Panc1 (cell line): Measurements from ENCODE around the gene TMOD1. TPM values are rescaled to one million over a fixed set of nuclear protein-coding genes. Genes with fewer than 3 reads are reported as not detected.

Source experiments
- ATAC-seq: fragments of 200-7000 bp; cut with Tn5 transposase; 2 replicates; pipeline ENCODE4 v1.9.1; 2020; ENCODE audit warnings: mild to moderate bottlenecking, moderate library complexity
- BruUV-seq: library from RNA; stranded (reverse); fragments of 400-500 nt; replicated peaks from 2 replicates; lab custom pipeline; 2021; lab: Mats Ljungman, UMichigan
- CTCF ChIA-PET: fragments of 300-600 bp; sonication (Branson Sonifier 250); formaldehyde crosslinking; loops from one replicate; lab custom pipeline; 2022; ENCODE audit warnings: antibody characterized with exemption; lab: Charles Lee
- POLR2A ChIA-PET: fragments of 300-600 bp; sonication (Branson Sonifier 250); formaldehyde crosslinking; loops from one replicate; lab custom pipeline; 2022; ENCODE audit warnings: antibody characterized with exemption; lab: Charles Lee
- DNase-seq: peaks from one replicate; pipeline ENCODE4 v3.0.0-alpha.2; 2010; ENCODE audit warnings: low read depth, low spot score
- H3K27ac ChIP-seq: 2 replicates; pipeline ENCODE4 v1.5.1; 2011; ENCODE audit warnings: mild to moderate bottlenecking, low read length, inconsistent platforms
- H3K27me3 ChIP-seq: fragments of 200-500 bp; sonication (Bioruptor generic); 2 replicates; pipeline ENCODE4 v1.6.0; 2014; ENCODE audit warnings: low read length, inconsistent platforms; ENCODE audit not compliant: control insufficient read depth, insufficient read depth
- H3K36me3 ChIP-seq: fragments of 200-500 bp; sonication (Bioruptor generic); 2 replicates; pipeline ENCODE4 v1.5.1; 2014; ENCODE audit warnings: inconsistent platforms, mild to moderate bottlenecking, low read length, moderate library complexity; ENCODE audit not compliant: control insufficient read depth, insufficient read depth
- H3K4me1 ChIP-seq: 2 replicates; pipeline ENCODE4 v1.5.1; 2011; ENCODE audit warnings: inconsistent platforms, mild to moderate bottlenecking, low read length, moderate library complexity; ENCODE audit not compliant: control insufficient read depth, insufficient read depth
- H3K4me3 ChIP-seq, 2 experiments: 2 replicates each; pipeline ENCODE4 v1.5.1; 2011 to 2012; ENCODE audit warnings: low read depth in 2 of 2, low read length in 2 of 2, mild to moderate bottlenecking in 2 of 2, inconsistent platforms in 1 of 2, moderate library complexity in 1 of 2
- H3K9me3 ChIP-seq: fragments of 200-500 bp; sonication (Bioruptor generic); 2 replicates; pipeline ENCODE4 v1.5.1; 2014; ENCODE audit warnings: low read depth, mild to moderate bottlenecking, inconsistent platforms, low read length, moderate library complexity; ENCODE audit not compliant: control insufficient read depth, insufficient read depth
- POLR2AphosphoS5 ChIP-seq: IDR thresholded peaks from 2 replicates; pipeline ENCODE4 v1.6.1; 2012; ENCODE audit warnings: mild to moderate bottlenecking, low read depth, low read length, moderate library complexity
- SIN3A ChIP-seq: IDR thresholded peaks from 2 replicates; pipeline ENCODE4 v1.6.1; 2012; ENCODE audit warnings: low read depth, mild to moderate bottlenecking, low read length, moderate library complexity, borderline replicate concordance; ENCODE audit not compliant: insufficient read depth
- TCF7L2 ChIP-seq: IDR thresholded peaks from 2 replicates; pipeline ENCODE4 v1.6.1; 2011; ENCODE audit warnings: mild to moderate bottlenecking, low read depth, low read length, inconsistent platforms
- in situ Hi-C: cut with HindIII; loops from 2 replicates; pipeline ENCODE4 v1.10.0; 2016; ENCODE audit warnings: low sequenced_read_pairs, low pct_unique_long_range_greater_than_20kb
- intact Hi-C: fragments of 100-400 bp; cut with micrococcal nuclease; formaldehyde crosslinking; loops from one replicate; pipeline ENCODE4 v1.10.0; 2022; ENCODE audit not compliant: unreplicated experiment
- total RNA-seq: library from RNA; stranded (reverse); gene quantifications from one replicate; pipeline ENCODE4 v1.2.1, GENCODE V29; 2021; ENCODE audit not compliant: unreplicated experiment
- TF ChIP-seq, protein P1 (sequence below), 2 experiments: IDR thresholded peaks; 2 replicates each; pipeline ENCODE4 v1.6.1; 2011 to 2012; ENCODE audit warnings: low read depth in 2 of 2, control low read depth in 1 of 2, low read length in 1 of 2, mild to moderate bottlenecking in 1 of 2, moderate library complexity in 1 of 2; ENCODE audit not compliant: insufficient read depth in 1 of 2
- TF ChIP-seq, protein P2 (sequence below): fragments of 450-650 bp; IDR thresholded peaks from 2 replicates; pipeline ENCODE4 v1.5.1; 2017; ENCODE audit warnings: mild to moderate bottlenecking

The TMOD1 gene
- total RNA-seq, 1 experiment from 2014 or later, result 1.4 TPM

DNA sequence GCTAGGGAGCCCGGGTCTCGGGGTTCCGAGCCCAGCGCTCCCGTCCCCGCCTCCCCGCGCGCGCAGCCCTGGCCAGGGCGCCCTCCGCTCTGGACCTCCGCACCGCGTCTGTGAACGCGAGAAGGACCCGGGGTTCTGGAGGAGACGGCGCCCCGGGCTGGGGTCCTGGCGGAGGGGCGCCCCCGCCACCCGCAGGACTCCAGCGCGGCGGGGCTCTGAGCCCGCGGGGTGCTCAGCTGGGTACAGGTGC is 431 bp downstream of the TMOD1 start:
- intact Hi-C loops, result no loop called here
- DNase-seq (no peak), ATAC-seq (no peak; the same call in 1 of the 2 replicates)
- no peaks in the 10 kb centered on the region for H3K4me1 ChIP-seq
- H3K27ac ChIP-seq, result no peak overlapping the region
- H3K27me3 ChIP-seq, result peaks cover 5% of the 10 kb centered on the region
- ChIA-PET POLR2A (no interaction called here), CTCF (no interaction called here)
- H3K4me3 ChIP-seq, result peak overlapping the region; percentile 44 to 46
- in situ Hi-C loops, result no loop called here
- H3K9me3 ChIP-seq, result no peaks in the 10 kb centered on the region
- TF ChIP-seq SIN3A (no peak), POLR2AphosphoS5 (no peak), TCF7L2 (no peak)
- TF ChIP-seq, protein P1, sequence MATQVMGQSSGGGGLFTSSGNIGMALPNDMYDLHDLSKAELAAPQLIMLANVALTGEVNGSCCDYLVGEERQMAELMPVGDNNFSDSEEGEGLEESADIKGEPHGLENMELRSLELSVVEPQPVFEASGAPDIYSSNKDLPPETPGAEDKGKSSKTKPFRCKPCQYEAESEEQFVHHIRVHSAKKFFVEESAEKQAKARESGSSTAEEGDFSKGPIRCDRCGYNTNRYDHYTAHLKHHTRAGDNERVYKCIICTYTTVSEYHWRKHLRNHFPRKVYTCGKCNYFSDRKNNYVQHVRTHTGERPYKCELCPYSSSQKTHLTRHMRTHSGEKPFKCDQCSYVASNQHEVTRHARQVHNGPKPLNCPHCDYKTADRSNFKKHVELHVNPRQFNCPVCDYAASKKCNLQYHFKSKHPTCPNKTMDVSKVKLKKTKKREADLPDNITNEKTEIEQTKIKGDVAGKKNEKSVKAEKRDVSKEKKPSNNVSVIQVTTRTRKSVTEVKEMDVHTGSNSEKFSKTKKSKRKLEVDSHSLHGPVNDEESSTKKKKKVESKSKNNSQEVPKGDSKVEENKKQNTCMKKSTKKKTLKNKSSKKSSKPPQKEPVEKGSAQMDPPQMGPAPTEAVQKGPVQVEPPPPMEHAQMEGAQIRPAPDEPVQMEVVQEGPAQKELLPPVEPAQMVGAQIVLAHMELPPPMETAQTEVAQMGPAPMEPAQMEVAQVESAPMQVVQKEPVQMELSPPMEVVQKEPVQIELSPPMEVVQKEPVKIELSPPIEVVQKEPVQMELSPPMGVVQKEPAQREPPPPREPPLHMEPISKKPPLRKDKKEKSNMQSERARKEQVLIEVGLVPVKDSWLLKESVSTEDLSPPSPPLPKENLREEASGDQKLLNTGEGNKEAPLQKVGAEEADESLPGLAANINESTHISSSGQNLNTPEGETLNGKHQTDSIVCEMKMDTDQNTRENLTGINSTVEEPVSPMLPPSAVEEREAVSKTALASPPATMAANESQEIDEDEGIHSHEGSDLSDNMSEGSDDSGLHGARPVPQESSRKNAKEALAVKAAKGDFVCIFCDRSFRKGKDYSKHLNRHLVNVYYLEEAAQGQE (IDR thresholded peaks at IDR 0.05; ENCODE audit: insufficient read depth in 1 of 2, low read depth in 2 of 2, low read length in 1 of 2), result no peak
- TF ChIP-seq, protein P2, sequence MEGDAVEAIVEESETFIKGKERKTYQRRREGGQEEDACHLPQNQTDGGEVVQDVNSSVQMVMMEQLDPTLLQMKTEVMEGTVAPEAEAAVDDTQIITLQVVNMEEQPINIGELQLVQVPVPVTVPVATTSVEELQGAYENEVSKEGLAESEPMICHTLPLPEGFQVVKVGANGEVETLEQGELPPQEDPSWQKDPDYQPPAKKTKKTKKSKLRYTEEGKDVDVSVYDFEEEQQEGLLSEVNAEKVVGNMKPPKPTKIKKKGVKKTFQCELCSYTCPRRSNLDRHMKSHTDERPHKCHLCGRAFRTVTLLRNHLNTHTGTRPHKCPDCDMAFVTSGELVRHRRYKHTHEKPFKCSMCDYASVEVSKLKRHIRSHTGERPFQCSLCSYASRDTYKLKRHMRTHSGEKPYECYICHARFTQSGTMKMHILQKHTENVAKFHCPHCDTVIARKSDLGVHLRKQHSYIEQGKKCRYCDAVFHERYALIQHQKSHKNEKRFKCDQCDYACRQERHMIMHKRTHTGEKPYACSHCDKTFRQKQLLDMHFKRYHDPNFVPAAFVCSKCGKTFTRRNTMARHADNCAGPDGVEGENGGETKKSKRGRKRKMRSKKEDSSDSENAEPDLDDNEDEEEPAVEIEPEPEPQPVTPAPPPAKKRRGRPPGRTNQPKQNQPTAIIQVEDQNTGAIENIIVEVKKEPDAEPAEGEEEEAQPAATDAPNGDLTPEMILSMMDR, result no peak
- BruUV-seq, result no TSS peak
- peaks cover 3% of the 10 kb centered on the region; the same call in 1 of the 2 replicates for H3K36me3 ChIP-seq

DNA sequence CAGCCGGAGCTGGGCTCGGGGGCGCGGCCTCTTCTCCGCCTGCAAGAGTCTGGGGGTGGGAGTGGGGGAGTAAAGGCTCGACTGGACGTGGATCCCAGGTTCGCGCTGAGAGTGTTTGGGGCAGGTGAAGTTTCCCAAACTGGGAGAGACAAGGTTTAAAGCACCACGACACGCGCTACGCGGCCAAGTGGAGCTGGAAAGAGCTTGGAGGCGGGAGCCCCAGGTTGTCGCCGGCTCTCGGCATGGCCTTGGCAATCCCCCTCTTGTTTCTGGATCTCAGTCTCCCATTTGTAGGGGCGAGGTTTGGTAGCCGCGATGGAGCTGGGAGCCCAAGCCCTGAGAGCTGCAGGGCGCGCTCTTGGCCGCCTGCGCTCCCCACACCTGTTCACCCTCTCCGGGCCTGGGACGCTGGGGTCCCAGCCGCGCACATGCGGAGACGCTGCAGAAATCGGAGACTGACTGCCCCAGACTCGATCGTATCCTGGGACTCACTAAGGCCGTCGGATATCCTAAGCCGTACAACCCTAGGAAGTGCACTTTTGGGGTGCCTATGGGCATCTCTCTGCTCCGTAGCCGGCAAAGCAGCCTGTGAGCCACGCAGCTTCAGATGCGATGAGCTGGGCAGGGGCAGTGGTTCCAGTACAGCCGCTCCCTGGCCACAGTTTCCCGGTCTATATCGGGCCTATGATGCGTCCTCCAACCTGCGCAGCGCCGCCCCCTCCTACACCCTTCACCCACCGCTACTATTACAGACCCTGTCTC is 937 bp downstream of the TMOD1 start:
- ChIA-PET CTCF (no interaction called here), POLR2A (no interaction called here)
- no peak overlapping the region for H3K27ac ChIP-seq
- DNase-seq (no peak), ATAC-seq (peak; percentile 27)
- peaks cover 5% of the 10 kb centered on the region for H3K27me3 ChIP-seq
- BruUV-seq, result no TSS peak
- peaks cover 3% of the 10 kb centered on the region; the same call in 1 of the 2 replicates for H3K36me3 ChIP-seq
- TF ChIP-seq, protein P1 (IDR thresholded peaks at IDR 0.05; ENCODE audit: insufficient read depth in 1 of 2, low read depth in 2 of 2, low read length in 1 of 2), result no peak
- TF ChIP-seq SIN3A (no peak), TCF7L2 (no peak), POLR2AphosphoS5 (no peak)
- TF ChIP-seq, protein P2, result no peak
- in situ Hi-C loops, result no loop called here
- peak overlapping the region; percentile 44 to 46 for H3K4me3 ChIP-seq
- intact Hi-C loops, result no loop called here
- H3K9me3 ChIP-seq, result no peaks in the 10 kb centered on the region
- no peaks in the 10 kb centered on the region for H3K4me1 ChIP-seq
